HEK293 (cell line): ENCODE measurements around the gene GMPR.
A peak's percentile ranks its signal among the peaks of the same experiment; 100 is the strongest.

ENCODE experiments used
- CTCF ChIA-PET: fragments of 350-600 bp; formaldehyde crosslinking; extraction: SDS; loops from one replicate; lab custom pipeline; 2021; ENCODE audit warnings: antibody characterized with exemption; lab: Yijun Ruan, JAX
- POLR2A ChIA-PET: fragments of 300-600 bp; formaldehyde crosslinking; extraction: SDS; loops from one replicate; lab custom pipeline; 2020; ENCODE audit warnings: antibody characterized with exemption, inconsistent platforms; lab: Yijun Ruan, JAX
- H3K27ac ChIP-seq: fragments of 200-500 bp; sonication (Bioruptor generic); 2 replicates; pipeline ENCODE4 v1.5.1; 2014; ENCODE audit warnings: low read depth, low read length, control low read depth, inconsistent platforms; ENCODE audit errors: extremely low read depth
- H3K36me3 ChIP-seq, 2 experiments: fragments of 200-500 bp in 1 of 2; sonication (Bioruptor generic) in 1 of 2; 1 replicate in 1 of 2; 2 replicates in 1 of 2; pipeline ENCODE4 v1.5.1; 2014 to 2017; ENCODE audit warnings: inconsistent platforms in 2 of 2, low read length in 2 of 2; ENCODE audit not compliant: control insufficient read depth in 2 of 2, insufficient read depth in 1 of 2
- H3K4me1 ChIP-seq: fragments of 200-500 bp; sonication (Bioruptor generic); 2 replicates; pipeline ENCODE4 v1.5.1; 2014; ENCODE audit warnings: mild to moderate bottlenecking, low read length, inconsistent platforms; ENCODE audit not compliant: control insufficient read depth, insufficient read depth
- H3K4me3 ChIP-seq: 2 replicates; pipeline ENCODE4 v1.5.1; 2011; ENCODE audit warnings: low read depth, mild to moderate bottlenecking, control low read depth, low read length, moderate library complexity
- H3K9me3 ChIP-seq: fragments of 200-500 bp; sonication (Bioruptor generic); 2 replicates; pipeline ENCODE4 v1.5.1; 2014; ENCODE audit warnings: low read depth, low read length, inconsistent platforms; ENCODE audit not compliant: control insufficient read depth, insufficient read depth
- ATF2 ChIP-seq: fragments of 450-650 bp; formaldehyde crosslinking; IDR thresholded peaks from 2 replicates; pipeline ENCODE4 v1.5.1; 2016; ENCODE audit warnings: missing biosample characterization, missing genetic modification characterization, low read depth
- GLIS1 ChIP-seq: fragments of 450-650 bp; formaldehyde crosslinking; IDR thresholded peaks from 2 replicates; pipeline ENCODE4 v1.5.1; 2016; ENCODE audit warnings: missing biosample characterization, missing genetic modification characterization
- KLF8 ChIP-seq: fragments of 450-650 bp; formaldehyde crosslinking; IDR thresholded peaks from 2 replicates; pipeline ENCODE4 v1.5.1; 2016; ENCODE audit warnings: missing biosample characterization, missing genetic modification characterization
- KLF9 ChIP-seq: fragments of 450-650 bp; formaldehyde crosslinking; IDR thresholded peaks from 2 replicates; pipeline ENCODE4 v1.5.1; 2016; ENCODE audit warnings: missing biosample characterization, missing genetic modification characterization, low read depth
- MEIS1 ChIP-seq: sonication (generic); formaldehyde crosslinking; IDR thresholded peaks from 2 replicates; pipeline ENCODE4 v1.8.1; 2022; ENCODE audit warnings: missing genetic modification reagents, mild to moderate bottlenecking, borderline replicate concordance
- MYNN ChIP-seq: fragments of 450-650 bp; formaldehyde crosslinking; IDR thresholded peaks from 2 replicates; pipeline ENCODE4 v1.5.1; 2016; ENCODE audit warnings: missing biosample characterization, missing genetic modification characterization, borderline replicate concordance
- ZBTB17 ChIP-seq: fragments of 450-650 bp; formaldehyde crosslinking; IDR thresholded peaks from 2 replicates; pipeline ENCODE4 v1.5.1; 2016; ENCODE audit warnings: missing biosample characterization, missing genetic modification characterization
- ZNF121 ChIP-seq: fragments of 450-650 bp; formaldehyde crosslinking; IDR thresholded peaks from 2 replicates; pipeline ENCODE4 v1.5.1; 2016; ENCODE audit warnings: missing biosample characterization, missing genetic modification characterization
- ZNF157 ChIP-seq: fragments of 450-650 bp; formaldehyde crosslinking; IDR thresholded peaks from 2 replicates; pipeline ENCODE4 v1.5.1; 2016; ENCODE audit warnings: missing biosample characterization, missing genetic modification characterization
- ZNF169 ChIP-seq: fragments of 450-650 bp; formaldehyde crosslinking; IDR thresholded peaks from 2 replicates; pipeline ENCODE4 v1.5.1; 2016; ENCODE audit warnings: missing biosample characterization, missing genetic modification characterization
- ZNF24 ChIP-seq: fragments of 450-650 bp; formaldehyde crosslinking; IDR thresholded peaks from 2 replicates; pipeline ENCODE4 v1.5.1; 2016; ENCODE audit warnings: missing biosample characterization, missing genetic modification characterization
- ZNF280C ChIP-seq: fragments of 450-650 bp; formaldehyde crosslinking; IDR thresholded peaks from 2 replicates; pipeline ENCODE4 v1.5.1; 2016; ENCODE audit warnings: missing biosample characterization, missing genetic modification characterization
- ZNF280D ChIP-seq: fragments of 450-650 bp; formaldehyde crosslinking; IDR thresholded peaks from 2 replicates; pipeline ENCODE4 v1.5.1; 2016; ENCODE audit warnings: missing biosample characterization, missing genetic modification characterization
- ZNF354C ChIP-seq: fragments of 450-650 bp; formaldehyde crosslinking; IDR thresholded peaks from 2 replicates; pipeline ENCODE4 v1.5.1; 2016; ENCODE audit warnings: missing biosample characterization, missing genetic modification characterization, low read depth, borderline replicate concordance
- ZNF391 ChIP-seq: fragments of 450-650 bp; formaldehyde crosslinking; IDR thresholded peaks from 2 replicates; pipeline ENCODE4 v1.5.1; 2016; ENCODE audit warnings: low read depth, missing biosample characterization, missing genetic modification characterization, borderline replicate concordance
- ZNF610 ChIP-seq: fragments of 450-650 bp; formaldehyde crosslinking; IDR thresholded peaks from 2 replicates; pipeline ENCODE4 v1.5.1; 2016; ENCODE audit warnings: missing biosample characterization, missing genetic modification characterization, borderline replicate concordance
- ZNF624 ChIP-seq: fragments of 450-650 bp; formaldehyde crosslinking; IDR thresholded peaks from 2 replicates; pipeline ENCODE4 v1.5.1; 2017; ENCODE audit warnings: missing biosample characterization, missing genetic modification characterization
- ZNF626 ChIP-seq: fragments of 450-650 bp; sonication (Bioruptor Pico); formaldehyde crosslinking; IDR thresholded peaks from 2 replicates; pipeline ENCODE4 v1.5.1; 2018; ENCODE audit warnings: missing biosample characterization, missing genetic modification characterization, inconsistent platforms
- ZNF664 ChIP-seq: fragments of 450-650 bp; formaldehyde crosslinking; IDR thresholded peaks from 2 replicates; pipeline ENCODE4 v1.5.1; 2016; ENCODE audit warnings: missing biosample characterization, missing genetic modification characterization
- ZSCAN30 ChIP-seq: fragments of 450-650 bp; IDR thresholded peaks from 2 replicates; pipeline ENCODE4 v1.5.1; 2018; ENCODE audit warnings: missing biosample characterization, mild to moderate bottlenecking, missing genetic modification characterization, moderate library complexity

The GMPR gene

GRCh38 chr6:16324184-16324583 is 85.8 kb downstream of the GMPR start:
- Histone ChIP-seq H3K27ac (no peak overlapping the region), H3K4me3 (no peak overlapping the region)
- CTCF ChIA-PET, result interaction anchor here (0.6 to 8.5 kb wide), 9 partner anchors 7 to 444 kb away, joined by 3 to 86 read pairs (median 3); no protein-coding TSS in a partner anchor
- TF ChIP-seq ZNF169 (tag by site-specific recombination) (no peak), ZNF280C (tag by site-specific recombination) (no peak), ZNF24 (tag by site-specific recombination) (no peak)
- TF ChIP-seq, all 188 proteins: peak for 0
- POLR2A ChIA-PET, result no interaction called here
- Histone ChIP-seq H3K9me3 (no peaks in the 10 kb centered on the region), H3K36me3 (peaks cover 0 to 20% of the 10 kb centered on the region in 2 experiments; a peak in 2 of 3 replicates), H3K4me1 (peaks cover 11% of the 10 kb centered on the region)

- Histone ChIP-seq H3K27ac (no peak overlapping the region), H3K9me3 (no peaks in the 10 kb centered on the region)
- POLR2A ChIA-PET, result no interaction called here
- no peak for TF ChIP-seq ZNF157 (tag by site-specific recombination)
- peak; percentile 52 for TF ChIP-seq ZBTB17 (tag by site-specific recombination)
- peak; percentile 85 for TF ChIP-seq MYNN
- TF ChIP-seq, all 188 proteins: peak for 2
- Histone ChIP-seq H3K36me3 (peaks cover 0 to 20% of the 10 kb centered on the region in 2 experiments; a peak in 2 of 3 replicates), H3K4me3 (no peak overlapping the region), H3K4me1 (peaks cover 11% of the 10 kb centered on the region)
- CTCF ChIA-PET, result interaction anchor here (0.6 to 8.5 kb wide), 10 partner anchors 8 to 1798 kb away, joined by 3 to 86 read pairs (median 3); no protein-coding TSS in a partner anchor
Measured at GRCh38 chr6:16324606-16325225, 86.3 kb downstream of the GMPR start.

- H3K36me3 ChIP-seq, result peaks cover 0 to 20% of the 10 kb centered on the region in 2 experiments; a peak in 2 of 3 replicates
- no peak for TF ChIP-seq ZNF610
- no peak for TF ChIP-seq GLIS1
- TF ChIP-seq MEIS1, result no peak
- H3K4me3 ChIP-seq, result no peak overlapping the region
- H3K9me3 ChIP-seq, result no peaks in the 10 kb centered on the region
- H3K4me1 ChIP-seq, result peaks cover 6% of the 10 kb centered on the region
- no peak overlapping the region for H3K27ac ChIP-seq
- ChIA-PET CTCF (no interaction called here), POLR2A (no interaction called here)
Measured at GRCh38 chr6:16326531-16326930, 88.1 kb downstream of the GMPR start.

GRCh38 chr6:16326971-16327776 is 88.8 kb downstream of the GMPR start:
- ChIA-PET CTCF (interaction anchor here (0.5 to 0.6 kb wide), 2 partner anchors 189 to 356 kb away, joined by 3 read pairs; no protein-coding TSS in a partner anchor), POLR2A (no interaction called here)
- no peak overlapping the region for H3K4me3 ChIP-seq
- H3K36me3 ChIP-seq, result peaks cover 0 to 20% of the 10 kb centered on the region in 2 experiments; a peak in 2 of 3 replicates
- no peak overlapping the region for H3K27ac ChIP-seq
- peaks cover 6% of the 10 kb centered on the region for H3K4me1 ChIP-seq
- no peaks in the 10 kb centered on the region for H3K9me3 ChIP-seq
- TF ChIP-seq KLF8 (no peak), ZNF391 (no peak), ZNF664 (tag by site-specific recombination) (no peak), ATF2 (tag by site-specific recombination) (no peak), ZNF354C (tag by site-specific recombination) (no peak), ZNF169 (tag by site-specific recombination) (no peak), ZNF280D (no peak), ZNF626 (tag by site-specific recombination) (no peak), ZNF624 (no peak), ZNF121 (tag by site-specific recombination) (no peak), ZSCAN30 (tag by site-specific recombination) (no peak), KLF9 (tag by site-specific recombination) (no peak)
